H9 (cell line): ENCODE results near the gene GPR143. TPM values are rescaled to one million over a fixed set of nuclear protein-coding genes. Genes with fewer than 3 reads are reported as not detected.

ENCODE experiments used
- DNase-seq: peaks from one replicate; pipeline ENCODE4 v3.0.0-alpha.2; 2017
- H2AFZ ChIP-seq: one replicate; pipeline ENCODE4 v1.6.1; 2013; ENCODE audit warnings: mild to moderate bottlenecking, low read length, control low read depth, moderate library complexity
- H2AK5ac ChIP-seq: 2 replicates; pipeline ENCODE4 v1.6.1; 2013; ENCODE audit warnings: low read length, control low read depth, mixed read lengths; ENCODE audit not compliant: insufficient read length
- H2BK120ac ChIP-seq: one replicate; pipeline ENCODE4 v1.6.1; 2013; ENCODE audit warnings: low read depth, mild to moderate bottlenecking, low read length, control low read depth, inconsistent platforms; ENCODE audit not compliant: poor library complexity, severe bottlenecking
- H2BK12ac ChIP-seq: 2 replicates; pipeline ENCODE4 v1.6.1; 2013; ENCODE audit warnings: low read length, control low read depth, mixed read lengths, low read depth; ENCODE audit not compliant: insufficient read length
- H2BK15ac ChIP-seq: 2 replicates; pipeline ENCODE4 v1.6.1; 2013; ENCODE audit warnings: low read depth, low read length, control low read depth
- H2BK20ac ChIP-seq: one replicate; pipeline ENCODE4 v1.6.1; 2013; ENCODE audit warnings: low read depth, mild to moderate bottlenecking, low read length, control low read depth, inconsistent platforms; ENCODE audit not compliant: poor library complexity, severe bottlenecking
- H2BK5ac ChIP-seq: 2 replicates; pipeline ENCODE4 v1.6.1; 2013; ENCODE audit warnings: low read length, control low read depth, mixed read lengths; ENCODE audit not compliant: insufficient read length
- H3K14ac ChIP-seq: 2 replicates; pipeline ENCODE4 v1.6.1; 2013; ENCODE audit warnings: low read length, control low read depth; ENCODE audit not compliant: insufficient read depth
- H3K18ac ChIP-seq: 2 replicates; pipeline ENCODE4 v1.6.1; 2013; ENCODE audit warnings: low read depth, mild to moderate bottlenecking, mixed read lengths, low read length, control low read depth; ENCODE audit not compliant: insufficient read length
- H3K23ac ChIP-seq: 2 replicates; pipeline ENCODE4 v1.6.1; 2013; ENCODE audit warnings: low read length, control low read depth, mixed read lengths, low read depth; ENCODE audit not compliant: insufficient read length
- H3K23me2 ChIP-seq: 2 replicates; pipeline ENCODE4 v1.6.1; 2013; ENCODE audit warnings: low read depth, mild to moderate bottlenecking, mixed read lengths, low read length, control low read depth; ENCODE audit not compliant: insufficient read length, poor library complexity, severe bottlenecking
- H3K27ac ChIP-seq: 2 replicates; pipeline ENCODE4 v1.5.1; 2013; ENCODE audit warnings: low read length, control low read depth, mixed read lengths, low read depth; ENCODE audit not compliant: insufficient read length
- H3K27me3 ChIP-seq: 2 replicates; pipeline ENCODE4 v1.6.1; 2013; ENCODE audit warnings: low read length, control low read depth, inconsistent platforms; ENCODE audit not compliant: insufficient read depth
- H3K4ac ChIP-seq: 2 replicates; pipeline ENCODE4 v1.6.1; 2013; ENCODE audit warnings: low read depth, mild to moderate bottlenecking, control low read depth, inconsistent platforms, low read length, moderate library complexity
- H3K4me1 ChIP-seq: 2 replicates; pipeline ENCODE4 v1.6.1; 2013; ENCODE audit warnings: low read length, control low read depth, inconsistent platforms; ENCODE audit not compliant: insufficient read depth
- H3K4me2 ChIP-seq: 2 replicates; pipeline ENCODE4 v1.6.1; 2013; ENCODE audit warnings: low read length, control low read depth, mixed read lengths; ENCODE audit not compliant: insufficient read length, insufficient read depth
- H3K56ac ChIP-seq: 2 replicates; pipeline ENCODE4 v1.6.1; 2013; ENCODE audit warnings: low read depth, mild to moderate bottlenecking, mixed read lengths, low read length, control low read depth; ENCODE audit not compliant: insufficient read length
- H3K79me1 ChIP-seq: 2 replicates; pipeline ENCODE4 v1.6.1; 2013; ENCODE audit warnings: low read depth, mild to moderate bottlenecking, moderate library complexity, low read length, control low read depth, inconsistent platforms; ENCODE audit not compliant: insufficient read depth, poor library complexity, severe bottlenecking
- H3K79me2 ChIP-seq: 2 replicates; pipeline ENCODE4 v1.6.1; 2013; ENCODE audit warnings: low read length, control low read depth, inconsistent platforms; ENCODE audit not compliant: insufficient read depth
- H3K9ac ChIP-seq: 2 replicates; pipeline ENCODE4 v1.6.1; 2013; ENCODE audit warnings: low read length, control low read depth, mixed read lengths; ENCODE audit not compliant: insufficient read length; ENCODE audit errors: extremely low read depth
- H3K9me3 ChIP-seq: one replicate; pipeline ENCODE4 v1.6.1; 2013; ENCODE audit warnings: low read depth, low read length, inconsistent platforms; ENCODE audit not compliant: control insufficient read depth
- H3T11ph ChIP-seq: one replicate; pipeline ENCODE4 v1.6.1; 2013; ENCODE audit warnings: mild to moderate bottlenecking, low read length, control low read depth, inconsistent platforms
- H4K20me1 ChIP-seq: one replicate; pipeline ENCODE4 v1.6.1; 2013; ENCODE audit not compliant: control insufficient read depth, insufficient read length, insufficient read depth
- H4K5ac ChIP-seq: 2 replicates; pipeline ENCODE4 v1.6.1; 2013; ENCODE audit warnings: low read depth, mild to moderate bottlenecking, mixed read lengths, low read length, control low read depth; ENCODE audit not compliant: insufficient read length
- H4K8ac ChIP-seq: replicated peaks from 2 replicates; pipeline ENCODE4 v1.6.1; 2013; ENCODE audit warnings: low read length, control low read depth, mixed read lengths, low read depth; ENCODE audit not compliant: insufficient read length
- H4K91ac ChIP-seq: 2 replicates; pipeline ENCODE4 v1.6.1; 2013; ENCODE audit warnings: low read depth, mild to moderate bottlenecking, moderate library complexity, mixed read lengths, low read length, control low read depth; ENCODE audit not compliant: insufficient read length
- H3K27ac Mint-ChIP-seq, 3 experiments: 2 replicates in 2 of 3; 3 replicates in 1 of 3; pipeline ENCODE4 v1.8.0; 2020 to 2021; ENCODE audit warnings: mixed read lengths in 3 of 3, mild to moderate bottlenecking in 1 of 3, moderate library complexity in 1 of 3
- H3K27me3 Mint-ChIP-seq: 2 replicates; pipeline ENCODE4 v1.8.0; 2021; ENCODE audit warnings: low read depth, mild to moderate bottlenecking, moderate library complexity, mixed read lengths
- H3K36me3 Mint-ChIP-seq, 3 experiments: 2 replicates in 2 of 3; 3 replicates in 1 of 3; pipeline ENCODE4 v1.8.0; 2020 to 2021; ENCODE audit warnings: low read depth in 3 of 3, mixed read lengths in 3 of 3; ENCODE audit not compliant: insufficient read depth in 1 of 3
- H3K4me1 Mint-ChIP-seq, 2 experiments: 2 replicates each; pipeline ENCODE4 v1.8.0; 2020; ENCODE audit warnings: mixed read lengths in 2 of 2
- H3K4me3 Mint-ChIP-seq, 2 experiments: 2 replicates in 1 of 2; 3 replicates in 1 of 2; pipeline ENCODE4 v1.8.0; 2020 to 2021; ENCODE audit warnings: mild to moderate bottlenecking in 2 of 2, mixed read lengths in 2 of 2, moderate library complexity in 1 of 2
- H3K9me3 Mint-ChIP-seq, 2 experiments: 2 replicates in 1 of 2; 3 replicates in 1 of 2; pipeline ENCODE4 v1.8.0; 2020; ENCODE audit warnings: mild to moderate bottlenecking in 2 of 2, mixed read lengths in 2 of 2, moderate library complexity in 1 of 2
- whole genome bisulfite sequencing: extraction: QIAGEN DNeasy Blood & Tissue Kit; methylation state at CpG from one replicate; pipeline ENCODE4 v1.1.7; 2013; ENCODE audit warnings: missing lambda C conversion rate, low lambda C conversion rate, mixed read lengths; ENCODE audit not compliant: insufficient read length; ENCODE audit errors: extremely low coverage; 5-methylcytosine and 5-hydroxymethylcytosine counted together
- total RNA-seq: library from RNA; stranded (reverse); gene quantifications from 2 replicates; pipeline ENCODE4 v1.2.1, GENCODE V29; 2021
- TF ChIP-seq, protein P1 (sequence below): fragments of 200-600 bp; sonication (generic); conservative IDR thresholded peaks from 3 replicates; pipeline ENCODE4 v1.8.0; 2021; ENCODE audit warnings: antibody characterized with exemption, mild to moderate bottlenecking

The GPR143 gene
- total RNA-seq, 1 experiment from 2014 or later: 7.1 TPM

DNA sequence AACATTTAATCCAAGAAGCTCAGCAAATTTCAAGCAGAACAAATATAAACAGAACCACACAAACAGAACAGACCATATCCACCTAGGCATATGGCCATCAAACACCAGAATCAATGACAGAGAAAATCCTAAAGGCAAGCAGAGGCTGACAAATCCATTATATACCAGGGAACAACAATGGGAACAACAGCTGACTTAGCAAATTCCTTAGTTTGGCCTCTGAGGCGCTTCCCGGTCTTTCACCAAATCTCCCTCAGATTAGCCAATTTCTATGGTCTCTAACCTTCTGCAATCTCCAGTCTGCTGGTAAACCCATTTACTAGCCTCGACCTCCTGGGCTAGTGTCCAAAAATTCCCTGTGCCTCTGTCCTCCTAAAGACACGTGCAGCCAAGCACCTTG is 59.2 kb downstream of the GPR143 start:
- H3K27ac ChIP-seq: no peak overlapping the region
- H3K79me2 ChIP-seq: no peaks in the 10 kb centered on the region
- H3K36me3 Mint-ChIP-seq: peaks cover 44 to 56% (median 49%) of the 10 kb centered on the region in 3 experiments
- no peak overlapping the region for H3K56ac ChIP-seq
- peaks cover 2% of the 10 kb centered on the region; the same call in 1 of the 2 replicates for H3K27me3 Mint-ChIP-seq
- H3K4me1 Mint-ChIP-seq: peaks cover 5 to 7% of the 10 kb centered on the region in 2 experiments
- TF ChIP-seq, protein P1, sequence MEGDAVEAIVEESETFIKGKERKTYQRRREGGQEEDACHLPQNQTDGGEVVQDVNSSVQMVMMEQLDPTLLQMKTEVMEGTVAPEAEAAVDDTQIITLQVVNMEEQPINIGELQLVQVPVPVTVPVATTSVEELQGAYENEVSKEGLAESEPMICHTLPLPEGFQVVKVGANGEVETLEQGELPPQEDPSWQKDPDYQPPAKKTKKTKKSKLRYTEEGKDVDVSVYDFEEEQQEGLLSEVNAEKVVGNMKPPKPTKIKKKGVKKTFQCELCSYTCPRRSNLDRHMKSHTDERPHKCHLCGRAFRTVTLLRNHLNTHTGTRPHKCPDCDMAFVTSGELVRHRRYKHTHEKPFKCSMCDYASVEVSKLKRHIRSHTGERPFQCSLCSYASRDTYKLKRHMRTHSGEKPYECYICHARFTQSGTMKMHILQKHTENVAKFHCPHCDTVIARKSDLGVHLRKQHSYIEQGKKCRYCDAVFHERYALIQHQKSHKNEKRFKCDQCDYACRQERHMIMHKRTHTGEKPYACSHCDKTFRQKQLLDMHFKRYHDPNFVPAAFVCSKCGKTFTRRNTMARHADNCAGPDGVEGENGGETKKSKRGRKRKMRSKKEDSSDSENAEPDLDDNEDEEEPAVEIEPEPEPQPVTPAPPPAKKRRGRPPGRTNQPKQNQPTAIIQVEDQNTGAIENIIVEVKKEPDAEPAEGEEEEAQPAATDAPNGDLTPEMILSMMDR: no peak
- H2BK12ac ChIP-seq: no peak overlapping the region
- H4K5ac ChIP-seq: no peak overlapping the region
- no peak for DNase-seq
- no peak overlapping the region for H2AFZ ChIP-seq
- no peak overlapping the region for H4K8ac ChIP-seq
- H3K4me2 ChIP-seq: no peak overlapping the region
- no peak overlapping the region for H3K9ac ChIP-seq
- no peaks in the 10 kb centered on the region for H3K79me1 ChIP-seq
- H2AK5ac ChIP-seq: no peak overlapping the region
- H3K27ac Mint-ChIP-seq: peak overlapping the region in 1 of 3 experiments; percentile 25; a peak in 1 of 7 replicates
- H2BK20ac ChIP-seq: no peak overlapping the region
- no peaks in the 10 kb centered on the region for H4K20me1 ChIP-seq
- H2BK5ac ChIP-seq: no peak overlapping the region
- no peaks in the 10 kb centered on the region for H3K27me3 ChIP-seq
- H3K23me2 ChIP-seq: no peaks in the 10 kb centered on the region
- 0 out of 2 replicates have a peak, but pooled peaks cover 3% of the 10 kb centered on the region for H3K4me1 ChIP-seq
- no peak overlapping the region for H3K4ac ChIP-seq
- H2BK15ac ChIP-seq: no peak overlapping the region
- H3K9me3 ChIP-seq: no peaks in the 10 kb centered on the region
- no CpG with 5 or more reads among the region's 4 CpGs for WGBS
- H3K14ac ChIP-seq: no peak overlapping the region
- no peak overlapping the region for H2BK120ac ChIP-seq
- no peak overlapping the region for H3T11ph ChIP-seq
- no peak overlapping the region for H4K91ac ChIP-seq
- no peak overlapping the region for H3K4me3 Mint-ChIP-seq
- no peak overlapping the region for H3K18ac ChIP-seq
- H3K23ac ChIP-seq: no peak overlapping the region
- H3K9me3 Mint-ChIP-seq: peaks cover 11 to 51% of the 10 kb centered on the region in 2 experiments
